A172 (cell line): ENCODE results near the gene SENP2. TPM values are rescaled to one million over a fixed set of nuclear protein-coding genes. Genes with fewer than 3 reads are reported as not detected.

Experiments used
- DNase-seq: peaks from one replicate; pipeline ENCODE4 v3.0.0-alpha.2; 2015; ENCODE audit warnings: low spot score
- total RNA-seq: library from RNA; depleted of rRNA; stranded (reverse); fragments of >200 nt; shearing (Covaris generic); gene quantifications from 2 replicates; pipeline ENCODE4 v1.2.3, GENCODE V29; 2014; rRNA removed

SENP2 gene
- total RNA-seq, 1 experiment from 2014 or later: 50.9 TPM

DNA sequence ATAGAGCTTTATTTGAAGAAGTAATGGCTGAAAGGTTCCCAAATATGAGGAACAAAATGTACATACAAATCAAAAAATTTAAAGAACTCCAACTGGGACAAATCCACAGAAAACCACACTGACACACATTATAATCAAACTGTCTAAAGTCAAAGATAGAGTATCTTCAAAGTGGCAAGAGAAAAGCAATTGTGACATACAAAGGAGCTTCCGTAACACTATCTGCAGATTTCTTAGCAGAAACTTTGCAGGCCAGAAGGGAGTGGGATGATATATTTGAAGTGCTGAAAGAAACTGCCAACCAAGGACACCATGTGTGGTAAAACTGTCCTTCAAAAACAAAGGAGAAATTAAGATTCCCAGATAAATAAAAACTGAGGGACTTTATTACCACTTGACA, 91.9 kb downstream of the SENP2 start:
- DNase-seq: no peak

DNA sequence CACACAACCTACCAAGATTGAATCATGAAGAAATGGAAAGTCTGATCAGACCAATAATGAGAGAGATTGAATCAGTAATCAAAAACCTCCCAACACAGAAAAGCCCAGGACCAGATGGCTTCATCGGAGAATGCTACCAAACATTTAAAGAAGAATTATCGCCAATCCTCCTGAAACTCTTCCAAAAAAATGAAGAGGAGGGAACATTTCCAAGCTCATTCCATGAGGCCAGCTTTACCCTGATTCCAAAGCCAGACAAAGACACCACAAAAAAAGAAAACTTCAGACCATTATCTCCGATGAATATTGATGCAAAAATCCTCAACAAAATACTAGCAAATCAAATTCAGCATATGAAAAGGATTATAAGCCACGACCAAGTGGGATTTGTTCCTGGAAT, 94.1 kb downstream of the SENP2 start:
- no peak for DNase-seq

Other genes with a start within 250 kb of the SENP2 start
- 24.6 and 26.4 TPM in 2 replicates for gene MAP3K13, start 223.2 kb upstream of the SENP2 start, total RNA-seq
- gene TMEM41A, start 87.3 kb upstream of the SENP2 start, total RNA-seq: 11.0 and 13.2 TPM in 2 replicates
- gene LIPH, start 33.7 kb upstream of the SENP2 start, total RNA-seq: 0.52 and 0.86 TPM in 2 replicates
- gene IGF2BP2, start 238.7 kb downstream of the SENP2 start, total RNA-seq: 29.7 and 32.8 TPM in 2 replicates